CD4-positive, alpha-beta memory T cell (primary cell): ENCODE data around the gene TXNRD1. TPM values are rescaled to one million over a fixed set of nuclear protein-coding genes. Genes with fewer than 3 reads are reported as not detected.

ENCODE experiments used
- CTCF ChIA-PET: fragments of 350-600 bp; sonication (Branson Sonifier 250); formaldehyde crosslinking; loops from one replicate; lab custom pipeline; 2021; ENCODE audit warnings: inconsistent platforms; ENCODE audit not compliant: partially characterized antibody; lab: Charles Lee
- POLR2A ChIA-PET: fragments of 350-600 bp; sonication (Branson Sonifier 250); formaldehyde crosslinking; loops from one replicate; lab custom pipeline; 2021; ENCODE audit not compliant: partially characterized antibody; lab: Charles Lee
- DNase-seq, 5 donors: peaks; one replicate each; pipeline versions ENCODE4 v3.0.0 to v3.0.0-alpha.2; 2020 to 2022; ENCODE audit warnings: mixed read lengths in 1 of 5
- H3K27ac ChIP-seq: one replicate; pipeline ENCODE4 v1.7.0; 2013; ENCODE audit warnings: low read depth, low read length
- H3K27me3 ChIP-seq: 2 replicates; pipeline ENCODE4 v1.7.0; 2013; ENCODE audit warnings: mild to moderate bottlenecking, low read length, moderate library complexity; ENCODE audit not compliant: insufficient read depth
- H3K36me3 ChIP-seq: 2 replicates; pipeline ENCODE4 v1.7.0; 2013; ENCODE audit warnings: mild to moderate bottlenecking, low read length, moderate library complexity; ENCODE audit not compliant: insufficient read depth
- H3K4me1 ChIP-seq: 2 replicates; pipeline ENCODE4 v1.7.0; 2013; ENCODE audit warnings: mild to moderate bottlenecking, low read length, moderate library complexity; ENCODE audit not compliant: insufficient read depth
- H3K4me3 ChIP-seq, 2 donors: one replicate each; pipeline ENCODE4 v1.7.0; 2013; ENCODE audit warnings: low read length in 2 of 2, mild to moderate bottlenecking in 1 of 2
- H3K9me3 ChIP-seq, 2 donors: one replicate each; pipeline ENCODE4 v1.7.0; 2013; ENCODE audit warnings: low read length in 2 of 2, control low read depth in 1 of 2; ENCODE audit not compliant: control insufficient read depth in 1 of 2
- H3K27ac Mint-ChIP-seq, 7 donors: one replicate each; pipeline ENCODE4 v1.8.0; 2020 to 2021; ENCODE audit warnings: mixed read lengths in 7 of 7, mild to moderate bottlenecking in 6 of 7, inconsistent platforms in 3 of 7, moderate library complexity in 3 of 7
- H3K27me3 Mint-ChIP-seq, 2 donors: one replicate each; pipeline ENCODE4 v1.8.0; 2020 to 2021; ENCODE audit warnings: mixed read lengths in 2 of 2
- H3K36me3 Mint-ChIP-seq, 2 donors: one replicate each; pipeline ENCODE4 v1.8.0; 2020 to 2021; ENCODE audit warnings: mixed read lengths in 2 of 2, inconsistent platforms in 1 of 2, mild to moderate bottlenecking in 1 of 2
- H3K4me1 Mint-ChIP-seq, 4 donors: one replicate each; pipeline ENCODE4 v1.8.0; 2020 to 2021; ENCODE audit warnings: mixed read lengths in 4 of 4, mild to moderate bottlenecking in 1 of 4
- H3K4me3 Mint-ChIP-seq, 8 donors: one replicate each; pipeline ENCODE4 v1.8.0; 2020 to 2021; ENCODE audit warnings: mixed read lengths in 8 of 8, mild to moderate bottlenecking in 7 of 8, moderate library complexity in 6 of 8, inconsistent platforms in 3 of 8
- H3K9me3 Mint-ChIP-seq, 8 donors: one replicate each; pipeline ENCODE4 v1.8.0; 2020 to 2021; ENCODE audit warnings: mixed read lengths in 8 of 8, mild to moderate bottlenecking in 5 of 8, inconsistent platforms in 3 of 8, moderate library complexity in 1 of 8
- intact Hi-C: fragments of 100-400 bp; cut with micrococcal nuclease; formaldehyde crosslinking; loops from one replicate; pipeline ENCODE4 v1.15.1; 2023
- polyA plus RNA-seq, 2 donors: library from polyadenylated mRNA; unstranded; fragments of 300-500 nt; fragmentation: Illumina TruSeq; gene quantifications; one replicate each; pipeline ENCODE4 v1.2.3, GENCODE V29; 2021
- total RNA-seq, 2 experiments: library from RNA; stranded (reverse); gene quantifications; one replicate each; pipeline ENCODE4 v1.2.3, GENCODE V29; 2021

TXNRD1 gene
- total and polyA plus RNA-seq, 4 experiments from 2014 or later = 32.2 to 64.5 (median 46.7) TPM

DNA sequence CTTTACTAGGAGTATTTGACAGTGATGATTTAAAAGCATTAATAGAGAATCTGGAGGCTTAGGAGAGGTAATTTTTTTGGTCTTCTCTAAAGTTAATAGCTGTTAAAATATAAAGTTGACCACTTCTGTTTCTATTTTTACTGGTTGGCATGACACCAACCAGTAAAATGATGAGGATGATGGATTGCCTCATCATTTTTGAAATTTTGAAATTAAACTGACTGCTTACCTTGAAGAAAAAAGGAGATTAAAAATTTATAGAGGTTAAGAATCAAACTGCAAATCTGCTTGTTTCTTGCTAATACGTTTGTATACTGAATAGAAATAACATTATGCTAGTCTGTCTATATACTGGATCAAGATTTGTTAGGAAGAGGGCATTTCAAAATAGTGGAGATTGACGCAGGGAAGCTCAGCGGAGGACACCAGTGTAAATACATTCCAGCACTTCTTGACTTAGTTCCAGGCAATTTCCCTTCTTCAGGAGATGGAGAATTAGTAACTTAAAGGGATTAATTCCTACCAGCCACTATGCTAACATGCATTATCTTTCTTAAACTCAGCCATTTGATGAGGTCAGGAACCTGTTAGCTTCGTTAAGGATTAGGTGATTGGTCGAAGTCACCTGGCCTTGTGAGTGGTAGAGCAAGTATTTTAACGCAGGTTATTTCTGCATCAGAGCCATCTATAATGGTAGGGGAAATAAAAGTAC lies 91.5 kb downstream of the TXNRD1 start:
- ChIA-PET CTCF (interaction anchor here (1.6 kb wide), 1 partner anchor 19 kb away, joined by 6 read pairs; no protein-coding TSS in a partner anchor), POLR2A (interaction anchor here (1.2 kb wide), 1 partner anchor 19 kb away, joined by 4 read pairs; no protein-coding TSS in a partner anchor)

DNA sequence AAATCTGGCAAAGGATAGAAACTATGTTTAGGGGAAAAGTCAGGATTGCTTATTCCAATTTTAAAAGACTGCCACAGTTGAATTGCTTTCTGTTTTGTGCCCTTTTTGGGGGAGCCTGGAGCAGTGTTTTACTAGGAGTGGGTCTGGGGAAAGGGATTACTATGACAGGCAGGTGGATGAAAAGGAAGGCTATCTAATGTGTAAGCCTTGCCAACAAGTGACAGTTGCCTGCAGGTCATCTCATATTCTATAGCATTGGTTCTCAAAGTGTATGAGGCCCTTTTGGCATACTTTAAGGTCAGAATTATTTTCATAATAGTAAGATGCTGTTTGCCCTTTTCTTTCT lies 92.0 kb downstream of the TXNRD1 start:
- no peaks in the 10 kb centered on the region for H3K27me3 ChIP-seq
- H3K27ac Mint-ChIP-seq = peak overlapping the region in 1 of 7 donors; percentile 29
- peaks cover 40 to 64% (median 52%) of the 10 kb centered on the region in 4 donors for H3K4me1 Mint-ChIP-seq
- H3K9me3 ChIP-seq = no peaks in the 10 kb centered on the region
- no peak overlapping the region for H3K4me3 Mint-ChIP-seq
- H3K27ac ChIP-seq = no peak overlapping the region
- no peaks in the 10 kb centered on the region for H3K9me3 Mint-ChIP-seq
- ChIA-PET POLR2A (interaction anchor here (1.2 kb wide), 1 partner anchor 19 kb away, joined by 4 read pairs; no protein-coding TSS in a partner anchor), CTCF (interaction anchor here (1.0 kb wide), 1 partner anchor 11 kb away, joined by 3 read pairs; no protein-coding TSS in a partner anchor)
- H3K36me3 Mint-ChIP-seq = peaks cover 16 to 20% of the 10 kb centered on the region in 2 donors
- H3K4me1 ChIP-seq = peaks cover 40% of the 10 kb centered on the region
- no peak for DNase-seq
- no peak overlapping the region for H3K4me3 ChIP-seq
- intact Hi-C loops = loop anchor here (10.0 kb wide), 2 partner anchors 157 to 187 kb away; no protein-coding TSS in a partner anchor
- H3K36me3 ChIP-seq = peaks cover 10% of the 10 kb centered on the region
- H3K27me3 Mint-ChIP-seq = no peaks in the 10 kb centered on the region

More for the DNA sequence above, 91.5 kb downstream of the TXNRD1 start:
- H3K27ac Mint-ChIP-seq = peak overlapping the region in 2 of 7 donors; percentile 16 to 29
- H3K4me3 Mint-ChIP-seq = no peak overlapping the region
- H3K27me3 ChIP-seq = no peaks in the 10 kb centered on the region
- H3K9me3 Mint-ChIP-seq = no peaks in the 10 kb centered on the region
- H3K36me3 Mint-ChIP-seq = peaks cover 14 to 17% of the 10 kb centered on the region in 2 donors
- no peak overlapping the region for H3K27ac ChIP-seq
- H3K27me3 Mint-ChIP-seq = no peaks in the 10 kb centered on the region
- H3K4me1 Mint-ChIP-seq = peaks cover 40 to 66% (median 52%) of the 10 kb centered on the region in 4 donors
- no peaks in the 10 kb centered on the region for H3K9me3 ChIP-seq
- peaks cover 7% of the 10 kb centered on the region for H3K36me3 ChIP-seq
- intact Hi-C loops = loop anchor here (10.0 kb wide), 2 partner anchors 158 to 188 kb away; no protein-coding TSS in a partner anchor
- H3K4me3 ChIP-seq = no peak overlapping the region
- H3K4me1 ChIP-seq = peaks cover 41% of the 10 kb centered on the region
- no peak for DNase-seq

DNA sequence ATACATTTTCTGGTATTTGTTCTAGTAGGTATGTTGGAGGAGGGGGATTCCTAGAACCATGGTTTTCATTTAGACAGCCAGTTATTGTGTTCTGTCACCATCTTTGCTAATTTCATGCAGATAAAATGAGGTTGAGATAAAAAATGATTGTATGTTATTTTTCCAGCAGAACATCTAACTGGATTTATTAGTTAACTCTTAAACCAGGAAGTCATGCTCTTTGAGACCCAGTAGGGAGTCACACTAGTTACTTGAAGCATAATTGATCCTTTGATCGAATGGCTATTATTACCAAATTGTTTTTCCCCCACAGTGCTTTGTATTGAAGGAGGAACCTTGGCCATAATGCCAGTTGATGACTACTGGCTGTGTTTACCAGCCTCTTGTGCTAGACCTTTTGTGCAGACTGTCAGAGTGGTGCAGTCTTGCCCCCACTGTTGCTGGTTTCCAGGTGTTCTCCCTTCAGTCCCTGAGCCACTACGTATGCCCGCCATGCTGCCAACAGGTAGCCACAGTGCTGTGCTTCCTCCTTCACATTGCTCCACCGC lies 93.9 kb downstream of the TXNRD1 start:
- ChIA-PET CTCF (interaction anchor here (0.7 to 0.9 kb wide), 2 partner anchors 72 to 481 kb away, joined by 3 to 4 read pairs; no protein-coding TSS in a partner anchor), POLR2A (interaction anchor here (1.0 kb wide), 1 partner anchor 23 kb away, joined by 5 read pairs; no protein-coding TSS in a partner anchor)
- H3K27ac Mint-ChIP-seq = peak overlapping the region in 2 of 7 donors; percentile 40 to 69
- H3K9me3 ChIP-seq = no peaks in the 10 kb centered on the region
- H3K4me1 Mint-ChIP-seq = peaks cover 30 to 46% (median 37%) of the 10 kb centered on the region in 4 donors
- H3K27me3 ChIP-seq = no peaks in the 10 kb centered on the region
- no peaks in the 10 kb centered on the region for H3K9me3 Mint-ChIP-seq
- no peak overlapping the region for H3K27ac ChIP-seq
- H3K36me3 ChIP-seq = peaks cover 21% of the 10 kb centered on the region
- intact Hi-C loops = loop anchor here (10.0 kb wide), 2 partner anchors 155 to 185 kb away; no protein-coding TSS in a partner anchor
- DNase-seq = no peak
- no peak overlapping the region for H3K4me3 Mint-ChIP-seq
- no peaks in the 10 kb centered on the region for H3K27me3 Mint-ChIP-seq
- H3K36me3 Mint-ChIP-seq = peaks cover 24 to 31% of the 10 kb centered on the region in 2 donors
- H3K4me3 ChIP-seq = no peak overlapping the region
- peaks cover 24% of the 10 kb centered on the region for H3K4me1 ChIP-seq

DNA sequence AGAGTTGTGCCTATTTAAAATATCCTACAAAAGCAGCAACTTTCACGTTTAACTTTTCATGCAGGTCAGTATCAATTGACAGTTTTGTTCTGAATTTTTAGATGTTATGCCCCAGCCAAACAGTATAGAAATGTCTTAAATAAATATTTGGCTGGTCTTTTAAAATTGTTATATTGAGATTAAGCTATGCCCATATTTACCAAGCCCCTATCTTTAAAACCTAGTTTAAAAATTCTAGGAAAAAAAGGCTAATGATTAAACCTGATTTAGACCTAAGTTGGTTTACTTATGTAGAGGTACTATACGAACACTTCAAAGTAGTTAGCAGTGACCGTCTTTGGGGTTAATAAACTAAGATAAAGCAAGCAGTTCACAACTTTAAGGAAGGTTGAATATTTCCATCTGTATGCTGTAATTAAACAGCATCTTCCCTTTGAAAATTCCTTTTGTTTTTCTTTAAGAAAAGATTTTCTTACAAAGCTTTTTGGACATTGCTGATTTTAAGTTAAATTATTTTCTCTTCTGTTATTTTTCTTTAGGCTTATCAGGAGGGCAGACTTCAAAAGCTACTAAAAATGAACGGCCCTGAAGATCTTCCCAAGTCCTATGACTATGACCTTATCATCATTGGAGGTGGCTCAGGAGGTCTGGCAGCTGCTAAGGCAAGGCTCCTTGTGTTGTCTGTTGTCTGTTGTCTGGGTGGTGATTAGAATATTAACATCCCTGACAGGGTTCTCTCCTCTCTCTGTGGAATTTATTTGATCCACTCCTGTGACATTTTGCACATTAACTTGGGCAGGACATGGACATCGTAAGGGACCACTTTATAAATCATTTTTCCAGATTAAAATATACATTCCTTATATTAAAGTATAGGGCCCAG lies 95.4 kb downstream of the TXNRD1 start:
- no peak for DNase-seq
- Histone ChIP-seq H3K9me3 (no peaks in the 10 kb centered on the region), H3K36me3 (peaks cover 27% of the 10 kb centered on the region), H3K27me3 (no peaks in the 10 kb centered on the region), H3K4me1 (peaks cover 13% of the 10 kb centered on the region), H3K27ac (no peak overlapping the region), H3K4me3 (no peak overlapping the region)
- peaks cover 17 to 31% (median 25%) of the 10 kb centered on the region in 4 donors for H3K4me1 Mint-ChIP-seq
- no peak overlapping the region for H3K27ac Mint-ChIP-seq
- H3K4me3 Mint-ChIP-seq = no peak overlapping the region
- H3K9me3 Mint-ChIP-seq = no peaks in the 10 kb centered on the region
- no peaks in the 10 kb centered on the region for H3K27me3 Mint-ChIP-seq
- ChIA-PET POLR2A (interaction anchor here (1.8 kb wide), 1 partner anchor 24 kb away, joined by 5 read pairs; no protein-coding TSS in a partner anchor), CTCF (interaction anchor here (1.2 kb wide), 1 partner anchor 87 kb away, joined by 3 read pairs; no protein-coding TSS in a partner anchor)
- intact Hi-C loops = no loop called here
- peaks cover 30 to 42% of the 10 kb centered on the region in 2 donors for H3K36me3 Mint-ChIP-seq

DNA sequence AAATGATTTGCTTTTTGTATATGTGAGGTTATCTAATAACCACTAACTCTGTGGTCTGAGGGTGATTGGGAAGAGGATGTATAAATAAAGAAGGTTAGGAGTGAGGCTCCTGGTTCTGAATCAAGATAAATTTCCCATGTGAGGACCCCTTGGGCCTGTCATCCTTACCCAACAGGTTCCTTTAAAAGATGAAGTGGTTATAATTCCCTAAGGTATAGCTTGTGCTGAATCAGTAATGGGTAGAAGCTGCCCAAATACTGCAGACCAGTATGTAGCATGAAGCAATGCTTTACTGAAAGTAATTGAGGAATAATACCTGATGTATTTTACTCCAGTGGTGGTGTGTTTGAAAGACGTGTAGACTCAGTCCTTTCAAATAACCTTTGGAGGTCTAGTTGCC lies 96.6 kb downstream of the TXNRD1 start:
- H3K9me3 Mint-ChIP-seq = no peaks in the 10 kb centered on the region
- CTCF ChIA-PET = interaction anchor here (1.8 to 2.4 kb wide), 2 partner anchors 8 to 24 kb away, joined by 5 to 8 read pairs; partner anchors contain the start of gene EID3

DNA sequence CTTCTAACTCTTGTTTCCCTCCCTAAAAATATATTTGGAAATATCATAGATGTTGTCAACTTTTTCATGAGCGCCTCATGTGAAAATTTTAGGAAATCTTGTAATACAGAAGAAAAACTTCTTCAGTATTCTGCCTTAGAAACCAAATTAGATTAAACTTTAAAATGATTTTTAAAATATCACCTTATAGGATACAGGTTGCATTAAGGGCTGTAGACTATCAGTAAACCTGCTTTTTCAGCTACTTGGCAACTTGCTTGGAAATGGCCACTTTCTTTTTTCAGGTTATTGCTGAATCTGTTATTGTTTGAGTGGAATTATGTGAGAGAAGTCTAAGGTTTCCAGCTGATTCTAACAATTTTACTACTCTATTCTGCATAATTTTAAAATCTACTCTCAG lies 97.1 kb downstream of the TXNRD1 start:
- H3K4me1 Mint-ChIP-seq = peaks cover 4 to 14% (median 10%) of the 10 kb centered on the region in 4 donors
- no peaks in the 10 kb centered on the region for H3K9me3 ChIP-seq
- intact Hi-C loops = loop anchor here (1.0 kb wide), 1 partner anchor 11 kb away; no protein-coding TSS in a partner anchor
- H3K27me3 Mint-ChIP-seq = no peaks in the 10 kb centered on the region
- H3K4me1 ChIP-seq = no peaks in the 10 kb centered on the region
- H3K4me3 Mint-ChIP-seq = no peak overlapping the region
- H3K4me3 ChIP-seq = no peak overlapping the region
- no peak overlapping the region for H3K27ac ChIP-seq
- no peak for DNase-seq
- no peaks in the 10 kb centered on the region for H3K9me3 Mint-ChIP-seq
- POLR2A ChIA-PET = interaction anchor here (1.8 to 2.6 kb wide), 2 partner anchors 9 to 26 kb away, joined by 5 to 9 read pairs; partner anchors contain the start of gene EID3
- no peaks in the 10 kb centered on the region for H3K27me3 ChIP-seq
- H3K36me3 Mint-ChIP-seq = peaks cover 31 to 51% of the 10 kb centered on the region in 2 donors
- H3K36me3 ChIP-seq = peaks cover 27% of the 10 kb centered on the region
- H3K27ac Mint-ChIP-seq = no peak overlapping the region
- CTCF ChIA-PET = interaction anchor here (0.6 to 2.4 kb wide), 4 partner anchors 9 to 98 kb away, joined by 3 to 8 read pairs (median 4); partner anchors contain the start of gene EID3

More for the DNA sequence above, 96.6 kb downstream of the TXNRD1 start:
- Histone ChIP-seq H3K27ac (no peak overlapping the region), H3K36me3 (peaks cover 27% of the 10 kb centered on the region), H3K9me3 (no peaks in the 10 kb centered on the region), H3K4me3 (no peak overlapping the region), H3K27me3 (no peaks in the 10 kb centered on the region), H3K4me1 (peaks cover 3% of the 10 kb centered on the region)
- no peak overlapping the region for H3K4me3 Mint-ChIP-seq
- H3K36me3 Mint-ChIP-seq = peaks cover 31 to 51% of the 10 kb centered on the region in 2 donors
- peaks cover 8 to 19% (median 15%) of the 10 kb centered on the region in 4 donors for H3K4me1 Mint-ChIP-seq
- intact Hi-C loops = loop anchor here (1.0 kb wide), 1 partner anchor 11 kb away; no protein-coding TSS in a partner anchor
- no peaks in the 10 kb centered on the region for H3K27me3 Mint-ChIP-seq
- POLR2A ChIA-PET = interaction anchor here (1.8 to 2.6 kb wide), 2 partner anchors 8 to 25 kb away, joined by 5 to 9 read pairs; partner anchors contain the start of gene EID3
- no peak for DNase-seq
- no peak overlapping the region for H3K27ac Mint-ChIP-seq
